GM19438 (cell line): ENCODE data around the gene MYH6.
"Not testable (repeated sequence)": the region's sequence is repeated elsewhere in the genome, so short reads cannot be mapped to it uniquely, and the experiment has no call there.

Experiments
- ATAC-seq: cut with Tn5 transposase; IDR thresholded peaks from one replicate; pipeline ENCODE4 v1.9.1; 2021; ENCODE audit warnings: low read depth; ENCODE audit not compliant: unreplicated experiment

The MYH6 gene

DNA sequence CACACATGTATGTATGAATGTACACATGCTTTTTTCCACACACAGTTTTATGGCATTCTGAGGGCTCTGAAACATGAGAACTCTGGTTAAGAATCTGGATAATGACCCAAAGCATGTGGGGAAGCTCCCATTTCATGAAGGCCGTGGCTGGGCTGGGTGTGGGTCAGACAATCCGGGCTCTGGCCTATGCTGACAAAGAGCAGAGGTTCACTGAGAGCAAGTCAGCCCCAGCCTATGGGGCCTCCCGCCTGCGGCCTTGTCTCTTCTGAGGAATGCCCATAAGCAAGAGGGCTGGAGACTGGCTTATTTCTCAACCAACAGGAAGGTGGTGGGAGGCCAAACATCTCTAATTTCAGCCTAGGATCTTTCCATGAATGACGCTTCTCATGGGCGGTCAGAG lies 8.5 kb downstream of the MYH6 start:
- ATAC-seq, result no peak

DNA sequence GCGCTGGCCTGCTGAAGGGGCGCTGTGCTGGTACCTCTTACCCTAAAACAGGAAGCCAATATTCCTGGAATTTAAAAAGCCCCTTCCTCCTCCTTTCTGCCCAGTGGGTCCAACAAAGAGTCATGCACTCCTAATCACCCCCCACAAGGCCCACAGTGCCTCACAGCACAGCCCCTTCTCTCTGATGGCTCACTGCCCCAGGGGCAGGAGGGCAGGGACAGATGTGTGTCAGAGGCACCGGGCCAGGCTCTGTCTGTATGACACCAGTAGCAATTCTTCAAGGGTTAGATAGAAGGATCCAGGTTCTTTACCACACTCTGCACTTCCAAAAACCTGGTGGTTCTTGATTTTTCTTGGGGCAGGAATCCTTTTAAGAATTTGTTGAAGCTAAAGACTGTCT lies 8.9 kb downstream of the MYH6 start:
- no peak for ATAC-seq

DNA sequence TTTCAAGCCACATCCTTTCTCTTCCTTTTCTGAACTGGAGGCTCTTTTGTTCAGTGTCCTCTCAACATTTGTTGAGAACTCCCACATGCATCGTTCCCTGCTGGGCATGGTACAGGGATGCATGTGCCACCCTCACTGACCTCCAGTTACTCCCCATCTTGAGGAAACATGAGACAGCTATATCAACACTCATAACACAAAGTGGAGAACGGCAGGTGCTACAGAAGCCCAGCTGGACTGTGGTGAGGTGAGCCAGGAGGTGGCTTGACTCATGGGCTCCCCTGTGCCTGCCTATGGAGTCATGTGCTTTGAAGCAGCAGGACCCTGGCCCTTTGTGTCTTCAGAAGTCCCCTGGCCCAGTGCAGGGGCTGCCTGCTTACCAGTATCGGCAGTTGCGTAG lies 9.7 kb downstream of the MYH6 start:
- no peak for ATAC-seq

- ATAC-seq, result no peak
Measured at GRCh38 chr14:23396781-23397407, 11.2 kb downstream of the MYH6 start.

DNA sequence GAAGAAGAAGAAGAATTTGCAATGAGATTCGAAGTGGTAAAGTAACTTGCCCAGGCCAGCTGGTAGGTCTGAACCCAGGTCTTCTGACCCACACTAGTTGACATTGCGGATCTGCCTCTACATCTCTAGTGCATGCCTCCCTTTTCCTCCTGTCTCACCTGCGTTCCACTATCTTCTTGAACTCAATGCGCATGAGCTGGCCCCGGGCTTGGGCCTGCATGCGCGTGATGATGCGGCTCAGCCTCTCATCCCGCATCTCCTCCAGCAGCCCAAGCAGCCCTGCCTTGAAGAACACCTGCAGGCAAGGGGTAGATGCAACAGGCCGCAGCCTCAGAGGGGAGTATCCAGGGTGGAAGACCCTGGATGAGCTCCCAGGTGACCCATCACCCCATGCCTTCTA lies 11.9 kb downstream of the MYH6 start:
- ATAC-seq, result no peak

GRCh38 chr14:23392613-23393012 lies 15.5 kb downstream of the MYH6 start:
- ATAC-seq, result no peak

DNA sequence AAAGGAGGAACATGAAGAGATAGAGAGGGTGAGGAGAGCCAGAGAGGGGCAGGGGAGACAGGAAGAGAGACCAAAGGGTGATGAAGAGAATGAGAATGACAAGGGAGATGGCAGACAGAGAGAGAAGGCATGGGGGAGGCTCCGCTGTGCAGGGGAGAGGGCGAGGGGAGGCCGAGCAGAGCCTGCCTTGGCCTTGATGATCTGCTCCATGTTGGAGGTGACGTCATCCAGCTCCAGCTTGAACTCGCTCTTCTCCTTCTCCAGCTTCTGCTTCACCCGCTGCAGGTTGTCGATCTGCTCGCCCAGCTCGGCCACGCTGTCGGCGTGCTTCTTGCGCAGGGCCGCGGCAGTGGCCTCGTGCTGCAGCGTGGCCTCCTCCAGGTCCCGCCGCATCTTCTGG lies 18.2 kb downstream of the MYH6 start:
- not testable (repeated sequence) for ATAC-seq

DNA sequence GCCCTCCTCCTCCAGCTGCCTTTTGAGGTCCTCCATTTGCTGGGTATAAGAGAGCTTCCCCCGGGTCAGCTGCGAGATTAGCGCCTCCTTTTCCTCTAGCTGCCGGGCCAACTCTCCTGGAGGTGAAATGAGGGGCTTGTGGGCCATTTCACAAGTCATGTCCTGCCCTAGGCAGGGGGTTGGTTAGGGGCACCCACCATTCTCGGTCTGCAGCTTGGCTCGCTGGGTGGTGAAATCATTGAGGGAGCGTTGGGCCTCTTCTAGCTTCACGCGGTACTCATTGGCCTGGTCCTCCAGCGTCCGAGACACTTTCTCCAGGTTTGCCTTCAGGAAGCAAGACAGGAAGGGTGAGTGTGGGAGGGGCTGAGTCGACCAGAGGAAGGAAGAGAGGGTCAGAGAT lies 18.7 kb downstream of the MYH6 start:
- no peak for ATAC-seq

- no peak for ATAC-seq
Measured at GRCh38 chr14:23388996-23389395, 19.1 kb downstream of the MYH6 start.

GRCh38 chr14:23387916-23388882 lies 19.9 kb downstream of the MYH6 start:
- no peak for ATAC-seq

DNA sequence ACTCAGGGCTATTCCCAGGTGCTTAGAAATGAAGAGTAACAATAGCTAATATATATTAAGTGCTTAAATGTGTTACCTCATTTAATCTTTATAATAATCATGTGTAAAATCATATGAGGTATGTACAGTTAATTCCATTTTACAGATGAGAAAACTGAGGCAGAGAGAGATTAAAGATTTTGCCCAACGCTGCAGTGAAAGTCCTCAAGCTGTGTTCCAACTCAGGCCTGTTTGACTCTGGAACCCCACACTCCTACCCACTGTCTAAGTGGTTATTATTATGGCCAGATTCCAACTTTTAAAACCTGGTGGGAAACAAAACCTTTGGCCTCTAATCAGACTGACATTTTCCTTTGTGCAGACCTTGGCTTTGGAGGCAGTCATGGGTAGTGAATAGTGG lies 21.1 kb downstream of the MYH6 start:
- ATAC-seq, result no peak

GRCh38 chr14:23386266-23386657 lies 21.8 kb downstream of the MYH6 start:
- ATAC-seq, result not testable (repeated sequence)

DNA sequence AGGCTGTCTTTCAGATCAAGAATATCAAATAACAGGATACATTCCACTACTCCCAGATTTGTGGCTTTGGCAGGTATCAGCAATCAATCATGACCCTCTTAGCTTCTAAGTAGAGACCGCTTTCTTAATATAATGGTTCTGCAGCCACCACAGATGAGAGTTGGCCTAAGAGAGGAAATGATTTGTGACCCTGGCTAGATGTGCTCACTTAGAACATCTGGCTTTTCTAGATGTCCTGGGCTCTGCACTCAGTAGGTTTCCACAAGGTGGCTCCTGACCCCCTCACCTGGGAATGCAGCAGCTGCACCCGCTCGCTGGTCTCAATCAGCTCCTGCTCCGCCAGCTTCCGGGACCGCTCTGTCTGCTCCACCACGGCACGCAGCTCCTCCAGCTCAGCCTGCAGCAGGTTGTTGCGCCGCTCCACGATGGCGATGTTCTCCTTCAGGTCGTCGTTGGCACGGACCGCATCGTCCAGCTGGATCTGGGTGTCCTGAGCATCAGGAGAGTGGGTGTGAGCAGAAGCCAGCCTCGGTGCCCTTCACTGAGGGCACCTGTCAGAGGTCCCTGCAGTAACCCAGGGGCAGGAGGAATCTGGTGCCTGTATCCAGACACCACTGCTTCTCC lies 22.3 kb downstream of the MYH6 start:
- ATAC-seq, result no peak

GRCh38 chr14:23385244-23385641 lies 22.8 kb downstream of the MYH6 start:
- no peak for ATAC-seq

- ATAC-seq, result no peak
Measured at GRCh38 chr14:23384364-23385080, 23.6 kb downstream of the MYH6 start.

GRCh38 chr14:23382731-23383440 lies 25.2 kb downstream of the MYH6 start:
- no peak for ATAC-seq

DNA sequence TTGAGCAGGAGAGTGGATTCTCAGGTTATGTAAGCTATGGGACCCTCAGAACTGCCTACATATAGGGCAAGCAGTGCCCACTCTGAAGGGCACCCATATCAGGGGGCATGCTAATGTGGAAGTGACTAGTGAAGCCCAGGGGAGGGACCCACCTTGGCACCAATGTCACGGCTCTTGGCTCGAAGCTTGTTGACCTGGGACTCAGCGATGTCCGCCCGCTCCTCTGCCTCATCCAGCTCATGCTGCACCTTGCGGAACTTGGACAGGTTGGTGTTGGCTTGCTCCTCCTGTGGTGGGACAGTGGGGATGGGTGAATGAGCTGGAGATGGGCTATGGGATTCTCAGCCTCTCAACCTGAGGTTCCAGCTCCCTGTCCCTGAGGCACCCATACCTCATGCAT lies 25.8 kb downstream of the MYH6 start:
- ATAC-seq, result no peak

DNA sequence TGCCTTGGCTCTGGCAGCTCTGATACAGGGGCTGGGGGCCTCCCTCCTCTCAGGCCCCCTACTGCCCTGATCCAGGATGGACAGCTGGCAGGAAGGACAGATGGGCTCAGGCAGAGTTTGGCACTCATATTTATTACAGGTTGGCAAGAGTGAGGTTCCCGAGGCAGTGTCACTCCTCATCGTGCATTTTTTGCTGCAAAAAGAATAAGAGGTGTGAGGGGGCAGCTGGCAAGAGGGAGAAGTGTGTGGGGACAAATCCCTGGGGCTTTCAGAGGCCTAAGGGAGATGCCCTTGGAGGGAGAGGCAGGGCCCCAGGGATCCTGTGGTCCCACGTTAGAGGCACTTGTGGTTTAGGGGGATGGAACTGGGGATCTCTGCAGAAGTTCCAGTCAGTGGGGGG lies 26.2 kb downstream of the MYH6 start:
- no peak for ATAC-seq

- no peak for ATAC-seq
Measured at GRCh38 chr14:23380976-23381375, 27.1 kb downstream of the MYH6 start.

DNA sequence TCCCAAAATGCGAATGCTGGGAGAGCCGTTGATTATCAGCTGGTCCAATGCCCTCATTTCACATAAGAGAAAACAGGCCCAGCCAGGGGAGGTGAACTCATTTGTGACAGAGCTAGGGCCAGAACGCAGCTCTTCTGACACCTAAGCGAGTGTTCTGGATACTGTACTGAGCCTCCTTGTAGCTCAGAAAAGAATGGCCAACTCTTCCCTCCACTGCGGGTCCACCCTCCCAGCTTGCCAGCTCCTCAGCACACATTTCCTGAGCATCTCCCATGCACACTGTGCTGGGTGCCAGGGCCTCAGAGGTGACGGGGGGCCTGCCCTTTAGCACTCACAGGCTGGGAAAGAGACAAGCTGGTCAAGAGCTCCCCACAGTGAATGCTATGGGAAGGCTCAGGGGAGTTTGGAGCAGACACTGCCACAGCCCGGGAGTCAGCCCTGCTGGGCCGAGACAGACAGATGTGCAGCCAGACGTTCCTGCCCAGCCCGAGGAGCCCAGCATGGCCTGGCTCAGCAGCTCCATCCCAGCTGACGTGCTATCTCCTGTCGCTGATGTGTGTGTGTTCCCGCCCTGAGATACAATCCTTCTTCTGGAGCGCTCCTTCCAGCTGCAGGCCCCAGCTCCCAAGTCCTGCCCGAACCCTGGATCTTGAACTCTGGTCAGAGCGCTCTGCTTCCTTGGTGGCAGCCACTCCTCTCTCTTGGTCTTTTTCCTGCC lies 27.7 kb downstream of the MYH6 start:
- no peak for ATAC-seq
